HCT116 (cell line): Measurements from ENCODE around the gene CHIC1. TPM values are rescaled to one million over a fixed set of nuclear protein-coding genes. Genes with fewer than 3 reads are reported as not detected.
A peak's percentile ranks its signal among the peaks of the same experiment; 100 is the strongest.
"Not testable (repeated sequence)": the region's sequence is repeated elsewhere in the genome, so short reads cannot be mapped to it uniquely, and the experiment has no call there.

Experiments used
- ATAC-seq: fragments of 200-7000 bp; cut with Tn5 transposase; 2 replicates; pipeline ENCODE4 v1.9.1; 2020; ENCODE audit warnings: mild to moderate bottlenecking, moderate library complexity
- Bru-seq: library from RNA; stranded (reverse); fragments of 400-500 nt; gene quantifications from one replicate; lab custom pipeline; 2021; lab: Mats Ljungman, UMichigan
- BruChase-seq, 2 experiments: library from RNA; stranded (reverse); fragments of 400-500 nt; gene quantifications; one replicate each; lab custom pipeline; 2021; lab: Mats Ljungman, UMichigan
- BruUV-seq: library from RNA; stranded (reverse); fragments of 400-500 nt; replicated peaks from 2 replicates; lab custom pipeline; 2021; lab: Mats Ljungman, UMichigan
- CTCF ChIA-PET: fragments of 300-600 bp; sonication (Branson Sonifier 250); formaldehyde crosslinking; loops from one replicate; lab custom pipeline; 2021; ENCODE audit warnings: antibody characterized with exemption; lab: Charles Lee
- POLR2A ChIA-PET: fragments of 300-600, 350-600 bp; sonication (Branson Sonifier 250); formaldehyde crosslinking; loops from one replicate; lab custom pipeline; 2021; ENCODE audit warnings: antibody characterized with exemption; lab: Charles Lee
- RAD21 ChIA-PET, 2 experiments: fragments of 300-600 bp; sonication (Branson Sonifier 250); formaldehyde crosslinking; loops; one replicate each; lab custom pipeline; 2023; ENCODE audit warnings: low total read pairs in 2 of 2; ENCODE audit not compliant: uncharacterized antibody in 2 of 2, unreplicated experiment in 2 of 2, low non-redundant PET in 1 of 2; lab: Charles Lee
- DNase-seq: peaks from one replicate; pipeline ENCODE4 v3.0.0-alpha.2; 2010; ENCODE audit warnings: low read depth, low spot score
- H2AFZ ChIP-seq: fragments of 200-600 bp; shearing (Covaris generic), sonication (generic); 2 replicates; pipeline ENCODE4 v1.6.1; 2017; ENCODE audit warnings: low read depth, mixed run types, mixed read lengths, antibody characterized with exemption, low read length; ENCODE audit not compliant: poor library complexity, severe bottlenecking
- H3K27ac ChIP-seq: 2 replicates; pipeline ENCODE4 v1.5.1; 2012; ENCODE audit warnings: low read depth, low read length
- H3K27me3 ChIP-seq: fragments of 200-600 bp; sonication (generic); 2 replicates; pipeline ENCODE4 v1.6.1; 2016; ENCODE audit warnings: mixed run types, low read length, mixed read lengths; ENCODE audit not compliant: insufficient read depth
- H3K36me3 ChIP-seq, 2 experiments: fragments of 200-500 bp in 1 of 2; fragments of 200-600 bp in 1 of 2; sonication (Bioruptor generic) in 1 of 2; sonication (generic) in 1 of 2; 2 replicates each; pipeline versions ENCODE4 v1.5.1 to v1.6.1; 2014 to 2016; ENCODE audit warnings: low read length in 2 of 2, inconsistent platforms in 1 of 2, mixed read lengths in 1 of 2, mixed run types in 1 of 2; ENCODE audit not compliant: insufficient read depth in 2 of 2, control insufficient read depth in 1 of 2
- H3K4me1 ChIP-seq, 2 experiments: fragments of 200-600 bp in 1 of 2; sonication (generic) in 1 of 2; 2 replicates each; pipeline versions ENCODE4 v1.5.1 to v1.6.1; 2012 to 2017; ENCODE audit warnings: low read length in 2 of 2, inconsistent platforms in 1 of 2, mild to moderate bottlenecking in 1 of 2, mixed read lengths in 1 of 2, mixed run types in 1 of 2, moderate library complexity in 1 of 2; ENCODE audit not compliant: insufficient read depth in 2 of 2, control insufficient read depth in 1 of 2
- H3K4me2 ChIP-seq: fragments of 200-600 bp; sonication (generic); 2 replicates; pipeline ENCODE4 v1.6.1; 2017; ENCODE audit warnings: mixed run types, low read length, mixed read lengths
- H3K4me3 ChIP-seq, 2 experiments: fragments of 200-600 bp in 1 of 2; sonication (generic) in 1 of 2; replicated peaks in 1 of 2; 2 replicates each; pipeline ENCODE4 v1.5.1; 2011 to 2016; ENCODE audit warnings: low read length in 2 of 2, control low read depth in 1 of 2, low read depth in 1 of 2, mild to moderate bottlenecking in 1 of 2, mixed read lengths in 1 of 2, mixed run types in 1 of 2
- H3K79me2 ChIP-seq: fragments of 200-600 bp; sonication (generic); 2 replicates; pipeline ENCODE4 v1.6.1; 2017; ENCODE audit warnings: mild to moderate bottlenecking, mixed run types, low read length, moderate library complexity, mixed read lengths; ENCODE audit not compliant: insufficient read depth
- H3K9ac ChIP-seq: fragments of 200-600 bp; sonication (generic); 2 replicates; pipeline ENCODE4 v1.6.1; 2016; ENCODE audit warnings: low read length, mixed read lengths
- H3K9me2 ChIP-seq: fragments of 200-600 bp; sonication (generic), shearing (Covaris generic); 2 replicates; pipeline ENCODE4 v1.6.1; 2017; ENCODE audit warnings: mixed run types, mild to moderate bottlenecking, moderate library complexity; ENCODE audit not compliant: insufficient read depth
- H3K9me3 ChIP-seq, 2 experiments: fragments of 200-500 bp in 1 of 2; fragments of 200-600 bp in 1 of 2; sonication (Bioruptor generic) in 1 of 2; sonication (generic) in 1 of 2; 2 replicates each; pipeline ENCODE4 v1.6.1; 2014 to 2017; ENCODE audit warnings: low read length in 2 of 2, mixed read lengths in 2 of 2, inconsistent platforms in 1 of 2, low read depth in 1 of 2, mild to moderate bottlenecking in 1 of 2, mixed run types in 1 of 2, moderate library complexity in 1 of 2; ENCODE audit not compliant: control insufficient read depth in 1 of 2, insufficient read depth in 1 of 2
- H4K20me1 ChIP-seq: fragments of 200-600 bp; sonication (generic), shearing (Covaris generic); 2 replicates; pipeline ENCODE4 v1.6.1; 2017; ENCODE audit warnings: mixed run types, mild to moderate bottlenecking, moderate library complexity; ENCODE audit not compliant: insufficient read depth
- ATF3 ChIP-seq: IDR thresholded peaks from 2 replicates; pipeline ENCODE4 v1.6.1; 2012
- CBX3 ChIP-seq: IDR thresholded peaks from 2 replicates; pipeline ENCODE4 v1.6.1; 2012; ENCODE audit warnings: low read depth
- CEBPB ChIP-seq: IDR thresholded peaks from 2 replicates; pipeline ENCODE4 v1.6.1; 2012; ENCODE audit warnings: low read depth
- ELF1 ChIP-seq: IDR thresholded peaks from 2 replicates; pipeline ENCODE4 v1.6.1; 2012; ENCODE audit warnings: low read depth, borderline replicate concordance
- EZH2 ChIP-seq: fragments of 200-600 bp; sonication (generic); IDR thresholded peaks from 2 replicates; pipeline ENCODE4 v1.6.1; 2017; ENCODE audit warnings: antibody characterized with exemption, mixed run types
- MAX ChIP-seq: IDR thresholded peaks from 2 replicates; pipeline ENCODE4 v1.6.1; 2012
- POLR2A ChIP-seq: IDR thresholded peaks from 2 replicates; pipeline ENCODE4 v1.7.0; 2011; ENCODE audit warnings: borderline replicate concordance; ENCODE audit not compliant: insufficient read depth, insufficient read length; ENCODE audit errors: extremely low read depth
- POLR2AphosphoS5 ChIP-seq: IDR thresholded peaks from 2 replicates; pipeline ENCODE4 v1.6.1; 2011; ENCODE audit warnings: mild to moderate bottlenecking, low read depth, low read length, moderate library complexity
- SIN3A ChIP-seq: IDR thresholded peaks from 2 replicates; pipeline ENCODE4 v1.6.1; 2012; ENCODE audit warnings: low read depth
- intact Hi-C: fragments of 100-400 bp; cut with micrococcal nuclease; formaldehyde crosslinking; loops from 2 replicates; pipeline ENCODE4 v1.10.0; 2022
- long read RNA-seq: library from polyadenylated mRNA; unstranded; transcript quantifications from one replicate; pipeline ENCODE4 v2.0.0, GENCODE V29; 2021; ENCODE audit not compliant: unreplicated experiment
- polyA plus RNA-seq: library from polyadenylated mRNA; unstranded; fragments of >200 nt; gene quantifications from 2 replicates; pipeline ENCODE4 v1.2.1, GENCODE V29; 2012; ENCODE audit warnings: missing spikeins
- total RNA-seq: library from RNA; stranded (reverse); gene quantifications from one replicate; pipeline ENCODE4 v1.2.1, GENCODE V29; 2021; ENCODE audit not compliant: unreplicated experiment

The CHIC1 gene
- total RNA-seq, result 0.10 TPM
- not detected in 2 replicates for polyA plus RNA-seq
- percentile 5 among the genes with signal in this experiment for Bru-seq, nascent RNA
- percentile 5 among the genes with signal in this experiment for BruChase-seq, experiment 1, labeled RNA remaining after a 6-hour chase
- BruChase-seq, experiment 2, labeled RNA remaining after a 2-hour chase, result percentile 8 among the genes with signal in this experiment
- long read RNA-seq, result 0 reads

- ATAC-seq, result no peak
Measured at GRCh38 chrX:73562984-73563737, at the start of gene CHIC1. CHIC1 (plus strand) TSS chrX:73563197; CDS start chrX:73563285, 88 bp downstream.

GRCh38 chrX:73522823-73523222 lies 40.2 kb upstream of the CHIC1 start:
- H3K4me1 ChIP-seq, DNase-seq, POLR2A ChIA-PET, ATAC-seq, H3K9me3 ChIP-seq, H3K4me3 ChIP-seq, H3K36me3 ChIP-seq, BruUV-seq, H3K27me3 ChIP-seq, H2AFZ ChIP-seq, H3K4me2 ChIP-seq, H3K9me2 ChIP-seq, H4K20me1 ChIP-seq, RAD21 ChIA-PET, CTCF ChIA-PET, H3K27ac ChIP-seq, intact Hi-C loops, H3K9ac ChIP-seq, H3K79me2 ChIP-seq: not testable (repeated sequence)

More at GRCh38 chrX:73562984-73563737, at the start of gene CHIC1:
- DNase-seq, result no peak
- Histone ChIP-seq H3K9me3 (no peaks in the 10 kb centered on the region), H3K79me2 (no peaks in the 10 kb centered on the region), H3K4me2 (no peak within 1 kb of the TSS), H3K27me3 (no peaks in the 10 kb centered on the region)
- CTCF ChIA-PET, result no interaction called here
- TF ChIP-seq MAX, result no peak
- no peak for TF ChIP-seq EZH2
- no peak for TF ChIP-seq CBX3
- no peak for TF ChIP-seq ATF3
- TF ChIP-seq SIN3A, result no peak
- no peak for TF ChIP-seq POLR2AphosphoS5
- no peak for TF ChIP-seq CEBPB
- no peak for TF ChIP-seq ELF1
- TF ChIP-seq POLR2A, result no peak
- TF ChIP-seq, all 23 proteins: peak for 0
- intact Hi-C loops, result no loop called here
- Histone ChIP-seq H3K9ac (no peak within 1 kb of the TSS), H3K36me3 (no peaks in the 10 kb centered on the region), H3K4me1 (no peaks in the 10 kb centered on the region), H3K9me2 (no peaks in the 10 kb centered on the region), H2AFZ (no peak within 1 kb of the TSS), H4K20me1 (no peaks in the 10 kb centered on the region), H3K27ac (no peak within 1 kb of the TSS), H3K4me3 (no peak within 1 kb of the TSS)
- BruUV-seq, result no TSS peak
- ChIA-PET RAD21 (no interaction called here), POLR2A (no interaction called here)
